Endometrium (tissue), 2 donors: Measurements from ENCODE around the gene ZNF469.
"Not testable (repeated sequence)": the region's sequence is repeated elsewhere in the genome, so short reads cannot be mapped to it uniquely, and the experiment has no call there.

Experiments used
- FAIRE-seq: peaks from 2 replicates; lab custom pipeline; 2012; peaks lifted over from hg19 to GRCh38; lab: Jason Lieb, UNC
- donor health status: control.
- donor health status: control.

ZNF469 gene

DNA sequence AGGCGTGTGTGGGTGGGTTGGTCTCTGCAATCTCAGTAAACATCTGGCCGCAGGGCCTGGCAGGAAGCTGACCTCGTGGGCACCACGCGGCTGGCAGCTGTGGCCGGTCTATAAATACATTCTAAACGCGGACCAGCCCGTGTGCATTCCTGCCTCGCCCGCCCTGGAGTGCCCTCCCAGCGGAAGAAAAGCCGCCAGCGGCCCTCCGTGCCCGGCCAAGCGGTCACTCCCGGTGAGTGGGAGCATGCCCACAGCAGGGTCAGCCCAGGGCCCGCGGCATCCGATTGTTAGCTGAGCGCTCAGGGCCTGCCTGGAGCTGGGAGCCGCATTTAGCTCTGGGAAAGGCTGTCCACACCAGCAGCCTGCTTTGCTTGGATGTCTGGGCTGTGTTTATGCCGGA lies 10.3 kb downstream of the ZNF469 start:
- FAIRE-seq = no peak

DNA sequence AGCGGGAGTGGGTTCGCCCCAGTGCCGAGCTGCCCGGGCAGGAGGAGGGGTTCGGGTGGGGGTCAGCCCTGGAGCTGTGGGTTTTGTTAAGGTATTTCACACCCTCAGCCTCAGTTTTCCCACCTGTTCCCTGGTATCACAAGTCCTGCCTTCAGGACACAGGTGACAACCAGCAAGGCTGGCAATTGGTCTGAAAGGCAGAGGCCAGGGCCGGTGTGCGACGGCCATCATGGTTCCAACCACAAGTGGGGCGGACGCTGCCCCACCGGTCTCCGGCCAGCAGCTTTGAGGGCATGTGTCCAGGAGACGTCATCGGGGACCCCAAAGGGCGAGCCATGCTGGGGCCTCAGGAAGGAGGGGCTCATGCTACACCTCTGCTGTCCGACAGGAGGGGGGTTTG lies 10.8 kb downstream of the ZNF469 start:
- no peak for FAIRE-seq

GRCh38 chr16:88394426-88394825 lies 11.7 kb downstream of the ZNF469 start:
- FAIRE-seq = no peak

- no peak for FAIRE-seq
Measured at GRCh38 chr16:88395669-88396584, 13.2 kb downstream of the ZNF469 start.

DNA sequence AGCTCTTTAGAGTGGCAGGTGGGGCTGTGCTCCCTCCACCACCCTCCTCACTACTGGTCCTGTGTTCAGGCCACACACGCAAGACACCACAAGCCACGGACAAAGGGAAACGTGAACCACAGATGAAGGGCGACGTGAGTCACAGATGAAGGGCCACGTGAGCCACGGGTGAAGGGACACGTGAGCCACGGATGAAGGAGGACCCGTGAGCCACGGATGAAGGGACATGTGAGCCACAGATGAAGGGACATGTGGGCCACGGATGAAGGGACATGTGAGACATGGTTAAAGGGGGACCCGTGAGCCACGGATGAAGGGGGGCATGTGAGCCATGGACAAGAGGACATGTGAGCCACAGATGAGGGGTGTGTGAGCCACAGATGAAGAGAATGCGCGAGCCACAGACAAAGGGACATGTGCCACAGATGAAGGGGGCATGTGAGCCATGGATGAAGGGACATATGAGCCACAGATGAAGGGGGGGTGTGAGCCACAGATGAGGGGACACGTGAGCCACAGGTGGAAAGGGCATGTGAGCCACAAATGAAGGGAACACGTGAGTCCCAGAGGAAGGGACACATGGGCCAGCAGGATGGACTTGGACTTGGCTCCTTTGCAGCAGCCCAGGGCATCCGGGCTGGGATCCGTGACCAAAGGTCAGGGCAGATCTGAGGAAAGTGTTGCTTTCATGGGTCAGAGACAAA lies 15.6 kb downstream of the ZNF469 start:
- no peak for FAIRE-seq

GRCh38 chr16:88398874-88399178 lies 16.1 kb downstream of the ZNF469 start:
- FAIRE-seq = no peak

DNA sequence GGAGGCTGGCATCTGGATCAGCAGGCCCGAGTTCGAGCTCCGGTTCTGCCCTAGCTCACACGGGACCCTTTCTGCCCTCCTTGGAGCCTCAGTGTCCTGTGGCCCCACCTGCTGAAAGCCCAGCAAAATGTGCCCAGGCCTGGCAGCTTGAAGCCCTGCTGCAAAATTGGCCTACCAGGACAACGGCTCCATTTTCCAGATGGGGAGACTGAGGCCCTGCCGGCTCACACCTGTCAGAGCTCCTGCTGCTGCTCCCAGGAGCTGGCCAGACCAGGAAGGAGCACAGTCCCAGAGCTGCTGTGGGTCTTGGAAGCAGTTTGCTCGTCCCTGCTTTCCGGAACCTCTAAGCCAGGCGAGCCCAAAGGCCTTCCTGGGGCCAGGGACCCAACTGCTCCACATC lies 17.4 kb downstream of the ZNF469 start:
- FAIRE-seq = no peak

DNA sequence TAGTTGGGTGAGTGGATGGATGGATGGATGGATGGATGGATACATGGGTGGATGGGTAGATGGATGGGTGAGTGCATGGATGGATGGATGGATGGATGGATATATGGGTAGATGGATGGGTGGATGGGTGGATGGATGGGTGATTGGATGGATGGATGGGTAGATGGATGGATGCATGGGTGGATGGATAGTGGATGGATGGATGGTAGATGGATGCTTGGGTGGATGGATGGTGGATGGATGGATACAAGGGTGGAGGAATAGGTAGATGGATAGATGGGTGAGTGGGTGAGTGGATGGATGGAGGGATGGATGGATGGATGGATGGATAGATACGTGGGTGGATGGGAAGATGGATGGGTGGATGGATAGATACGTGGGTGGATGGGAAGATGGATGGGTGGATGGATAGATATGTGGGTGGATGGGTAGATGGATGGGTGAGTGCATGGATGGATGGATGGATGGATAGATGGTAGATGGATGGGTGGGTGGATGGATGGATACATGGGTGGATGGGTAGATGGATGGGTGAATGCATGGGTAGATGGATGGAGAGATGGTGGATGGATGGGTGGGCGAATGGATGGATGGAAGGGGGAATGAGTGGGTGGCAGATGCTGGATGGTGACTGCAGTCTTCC lies 19.0 kb downstream of the ZNF469 start:
- FAIRE-seq = no peak

DNA sequence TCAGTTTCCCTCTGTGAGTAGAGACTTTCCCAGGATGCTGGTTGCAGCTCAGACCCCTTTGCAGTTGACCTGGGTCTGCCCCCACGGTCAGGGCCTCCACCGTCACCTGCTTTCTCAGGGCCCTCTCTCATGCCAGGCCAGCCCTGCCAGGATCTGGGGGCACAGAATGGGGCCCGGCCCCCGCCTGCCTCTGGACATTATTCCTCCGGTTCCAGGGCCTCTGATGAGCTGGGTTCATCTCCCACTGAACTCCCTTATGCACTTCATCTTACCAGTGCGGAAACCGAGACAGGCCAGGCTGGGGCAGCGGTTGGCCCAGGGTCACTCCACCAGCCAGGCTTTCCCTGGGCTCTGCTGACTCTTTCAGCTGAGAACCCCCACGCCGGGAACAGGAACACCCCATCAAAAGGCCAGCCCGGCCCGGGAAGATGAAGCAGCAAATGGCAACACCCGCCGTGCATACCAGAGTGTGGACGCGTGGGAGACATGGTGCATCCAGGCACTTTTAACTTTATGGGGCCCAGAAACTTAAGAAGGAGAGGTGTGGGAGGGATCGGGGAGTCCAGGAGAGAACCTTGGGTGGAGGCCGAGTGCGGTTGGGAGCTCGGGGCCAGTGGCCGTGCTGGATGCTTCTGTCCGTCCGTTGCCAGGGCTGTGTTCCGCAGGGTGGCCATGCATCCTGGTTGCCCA lies 19.9 kb downstream of the ZNF469 start:
- no peak for FAIRE-seq

DNA sequence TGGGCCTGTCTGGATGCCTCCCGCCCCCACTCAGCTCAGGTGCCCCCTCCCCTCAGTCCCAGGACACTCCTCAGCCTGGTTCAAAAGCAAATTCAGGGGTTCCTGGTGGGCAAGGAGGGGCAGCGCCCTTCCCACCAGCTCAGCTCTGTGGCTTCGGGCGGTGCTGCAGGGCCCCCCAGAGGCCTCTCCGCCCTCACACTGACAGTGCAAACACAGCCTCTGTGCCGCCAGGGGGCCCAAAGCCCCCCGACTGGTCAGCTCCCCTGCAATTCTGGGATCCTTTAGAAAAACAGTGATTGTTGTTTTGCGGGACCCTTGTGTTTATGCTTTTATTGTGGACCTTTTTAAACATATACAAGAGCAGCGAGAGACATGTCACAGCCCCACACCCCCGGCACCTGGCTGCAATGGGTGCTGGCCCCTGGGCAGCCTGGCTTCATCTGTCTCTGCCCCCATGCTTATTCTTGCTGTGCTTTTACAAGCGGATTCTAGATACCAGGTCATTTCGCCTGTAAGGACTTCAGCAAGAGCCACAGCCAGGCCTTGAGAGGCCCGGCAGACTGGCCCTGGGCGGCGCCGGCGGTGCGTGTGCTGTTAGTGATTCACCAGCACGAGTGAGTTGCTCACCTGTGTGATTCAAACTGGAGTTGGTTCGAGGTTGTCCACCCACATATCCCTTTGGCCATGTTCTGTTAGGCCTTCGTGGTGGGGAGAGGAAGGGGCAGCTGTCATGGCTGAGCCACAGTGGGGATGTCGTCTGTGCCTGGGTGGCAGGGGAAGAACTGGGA lies 21.2 kb downstream of the ZNF469 start:
- no peak for FAIRE-seq

- FAIRE-seq = no peak
Measured at GRCh38 chr16:88404769-88405168, 22.0 kb downstream of the ZNF469 start.

DNA sequence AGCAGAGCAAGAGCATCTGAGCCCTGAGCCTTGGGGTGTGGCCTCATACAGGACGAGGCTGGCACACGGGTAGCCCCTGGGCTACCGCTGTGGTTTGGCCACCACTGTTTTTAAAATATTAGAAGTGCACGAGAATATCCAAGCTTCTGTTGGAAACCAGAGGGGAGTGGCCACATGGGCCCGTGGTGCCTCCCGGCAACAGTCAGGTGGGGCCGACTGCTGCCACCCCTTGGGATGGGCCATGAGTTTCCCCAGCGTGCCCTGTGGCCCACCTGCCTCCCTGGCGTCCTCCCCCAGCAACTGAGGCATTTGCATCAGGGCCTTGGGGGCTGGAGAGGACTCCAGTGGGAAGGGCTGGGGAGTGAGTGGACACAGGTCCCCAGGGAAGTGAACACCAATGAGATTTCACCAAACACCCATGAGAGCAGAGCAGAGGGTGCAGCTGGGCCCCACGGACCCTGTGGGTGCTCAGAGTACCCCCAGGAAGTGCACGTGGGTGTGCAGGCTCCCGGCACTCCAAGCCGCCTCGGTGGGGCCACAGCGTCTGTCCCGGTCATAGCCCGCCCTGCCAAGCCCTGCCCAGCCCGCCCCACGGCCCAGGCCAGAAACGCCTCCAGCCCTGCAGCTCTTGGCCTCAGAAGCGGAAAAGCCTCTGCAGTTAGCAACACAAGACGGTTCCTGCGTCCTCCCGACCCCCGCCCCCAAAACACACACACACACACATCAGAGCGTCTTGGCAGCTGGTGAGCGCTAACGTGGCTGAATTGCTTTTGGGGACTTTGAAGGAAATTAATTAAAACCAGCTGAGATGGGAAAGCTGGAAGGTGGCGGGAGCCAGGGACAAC lies 22.7 kb downstream of the ZNF469 start:
- no peak for FAIRE-seq

GRCh38 chr16:88406096-88407041 lies 23.6 kb downstream of the ZNF469 start:
- no peak for FAIRE-seq

- FAIRE-seq = no peak
Measured at GRCh38 chr16:88407042-88407420, 24.3 kb downstream of the ZNF469 start.

GRCh38 chr16:88407807-88408206 lies 25.0 kb downstream of the ZNF469 start:
- no peak for FAIRE-seq

DNA sequence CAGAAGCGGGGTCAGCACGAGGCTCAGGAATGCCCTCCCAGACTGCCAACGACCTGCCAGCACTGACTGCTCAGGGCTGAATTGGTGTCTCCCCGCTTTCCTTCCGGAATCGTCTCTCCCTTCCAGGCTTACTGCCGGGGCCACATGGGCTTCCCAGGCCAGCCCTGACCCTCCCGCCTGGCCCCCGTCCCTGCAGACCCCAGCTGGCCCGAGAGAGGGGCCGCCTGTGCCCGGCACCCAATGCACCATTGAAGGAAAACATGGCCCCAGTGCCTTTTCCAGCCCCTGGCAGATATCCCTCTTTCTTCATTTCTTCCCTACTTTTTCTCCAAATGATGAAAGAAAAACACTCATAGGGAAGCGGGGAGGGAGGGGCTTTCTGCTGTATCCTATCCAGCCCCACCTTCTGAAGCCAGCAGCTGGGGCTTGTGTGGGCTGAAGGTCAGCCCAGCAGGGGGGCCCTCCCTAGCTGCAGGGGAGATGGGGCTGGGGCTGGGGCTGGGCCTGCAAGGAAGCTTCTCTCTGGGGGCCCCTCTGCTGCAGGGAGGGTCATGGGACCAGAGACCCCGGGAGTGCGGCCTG lies 25.9 kb downstream of the ZNF469 start:
- no peak for FAIRE-seq

DNA sequence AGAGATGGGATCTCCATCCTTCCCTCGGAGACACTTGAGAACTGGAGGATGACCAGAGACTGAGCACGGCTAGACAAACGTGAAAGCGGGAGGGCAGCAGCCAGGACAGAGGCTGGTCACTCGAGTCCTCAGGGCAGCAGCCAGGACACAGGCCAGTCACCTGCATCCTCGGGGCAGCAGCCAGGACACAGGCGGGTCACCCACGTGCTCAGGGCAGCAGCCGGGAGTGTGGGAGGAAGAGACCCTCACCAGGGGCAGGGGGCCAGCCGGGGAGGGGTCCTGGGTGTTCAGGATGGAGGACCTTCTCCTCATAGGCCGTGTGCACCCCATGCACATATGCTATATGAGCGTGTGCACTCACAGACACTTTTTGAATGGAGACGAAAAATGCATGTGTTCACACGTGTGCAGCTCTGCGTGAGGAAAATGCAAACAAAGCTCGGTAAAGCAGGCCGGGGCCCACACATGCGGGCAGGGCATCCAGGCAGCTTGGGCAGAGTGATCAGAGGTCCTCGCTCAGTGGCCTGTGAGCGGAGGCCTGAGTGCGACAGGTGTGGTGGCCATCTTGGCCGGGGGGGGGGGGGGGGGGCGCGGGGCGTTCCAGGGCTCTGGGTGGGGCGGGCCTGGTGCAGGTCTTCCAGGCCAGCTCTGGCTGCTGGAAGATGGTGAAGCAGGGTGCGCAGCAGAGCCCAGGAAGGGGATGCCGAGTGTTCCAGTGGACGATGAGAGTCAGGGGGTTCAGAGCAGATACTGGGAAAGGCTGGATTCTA lies 26.7 kb downstream of the ZNF469 start:
- FAIRE-seq = no peak

- not testable (repeated sequence) for FAIRE-seq
Measured at GRCh38 chr16:88410297-88410968, 27.7 kb downstream of the ZNF469 start.
